Transverse colon (tissue), 4 donors: ENCODE measurements around the gene FRAS1. TPM values are rescaled to one million over a fixed set of nuclear protein-coding genes. Genes with fewer than 3 reads are reported as not detected.

ENCODE experiments used
- DNase-seq: peaks from one replicate; pipeline ENCODE4 v3.0.0-alpha.2; 2019
- H3K27ac ChIP-seq, 4 donors: fragments of 200-600 bp; sonication (generic); 2 replicates each; pipeline ENCODE4 v1.5.1; 2016 to 2018; ENCODE audit warnings: inconsistent platforms in 4 of 4
- H3K27me3 ChIP-seq: fragments of 200-600 bp; sonication (generic); 2 replicates; pipeline ENCODE4 v1.5.1; 2017; ENCODE audit warnings: inconsistent platforms
- H3K36me3 ChIP-seq, 4 donors: fragments of 200-600 bp; sonication (generic); 2 replicates each; pipeline ENCODE4 v1.5.1; 2017 to 2019; ENCODE audit warnings: inconsistent platforms in 4 of 4
- H3K4me1 ChIP-seq, 4 donors: fragments of 200-600 bp; sonication (generic); 2 replicates each; pipeline ENCODE4 v1.5.1; 2017 to 2020; ENCODE audit warnings: inconsistent platforms in 4 of 4
- H3K4me3 ChIP-seq, 4 donors: fragments of 200-600 bp; sonication (generic); 1 replicate in 1 of 4; 2 replicates in 3 of 4; pipeline versions ENCODE4 v1.5.1 to v1.6.1; 2017 to 2019; ENCODE audit warnings: inconsistent platforms in 4 of 4
- H3K9me3 ChIP-seq, 2 donors: fragments of 200-600 bp; sonication (generic); 2 replicates each; pipeline ENCODE4 v1.5.1; 2017 to 2019; ENCODE audit warnings: inconsistent platforms in 2 of 2
- EP300 ChIP-seq: sonication (generic); formaldehyde crosslinking; IDR thresholded peaks from one replicate; pipeline ENCODE4 v1.6.1; 2017; ENCODE audit warnings: antibody characterized with exemption, low read depth
- POLR2A ChIP-seq: fragments of 450-650 bp; IDR thresholded peaks from one replicate; pipeline ENCODE4 v1.6.1; 2016; ENCODE audit warnings: antibody characterized with exemption, mild to moderate bottlenecking, moderate library complexity
- POLR2AphosphoS5 ChIP-seq, 3 donors: sonication (generic); formaldehyde crosslinking; IDR thresholded peaks; one replicate each; pipeline ENCODE4 v1.6.1; 2016; ENCODE audit warnings: antibody characterized with exemption in 3 of 3
- WGBS, 2 donors: methylation state at CpG; one replicate each; pipeline ENCODE4 v1.1.5; 2018; ENCODE audit warnings: low coverage in 1 of 2; 5-methylcytosine and 5-hydroxymethylcytosine counted together
- in situ Hi-C, 4 donors: fragments of 200-750 bp; cut with MboI; loops; one replicate each; pipeline versions ENCODE4 v1.15.0 to v1.15.1; 2017; ENCODE audit warnings: low sequenced_read_pairs in 3 of 4, low pct_ligation_motif_present in 1 of 4, low pct_unique_long_range_greater_than_20kb in 1 of 4
- intact Hi-C: fragments of 100-400 bp; cut with DNase I; formaldehyde crosslinking; loops from one replicate; pipeline ENCODE4 v1.15.1; 2023; ENCODE audit warnings: low total_unique reads
- total RNA-seq, 4 donors: library from RNA; depleted of rRNA; stranded (reverse); fragments of >200 nt; gene quantifications; one replicate each; pipeline ENCODE4 v1.1.0, GENCODE V29; 2016
- TF ChIP-seq, protein P1 (sequence below), 5 experiments: fragments of 200-600 bp in 3 of 5; fragments of 450-650 bp in 2 of 5; sonication (generic) in 3 of 5; IDR thresholded peaks; 1 replicate in 2 of 5; 2 replicates in 3 of 5; pipeline ENCODE4 v1.5.1; 2016 to 2017; ENCODE audit warnings: antibody characterized with exemption in 5 of 5, inconsistent platforms in 3 of 5, mild to moderate bottlenecking in 2 of 5, moderate library complexity in 1 of 5

Gene FRAS1
- total RNA-seq, 4 donors from 2014 or later = 1.8 to 9.7 (median 3.1) TPM

DNA sequence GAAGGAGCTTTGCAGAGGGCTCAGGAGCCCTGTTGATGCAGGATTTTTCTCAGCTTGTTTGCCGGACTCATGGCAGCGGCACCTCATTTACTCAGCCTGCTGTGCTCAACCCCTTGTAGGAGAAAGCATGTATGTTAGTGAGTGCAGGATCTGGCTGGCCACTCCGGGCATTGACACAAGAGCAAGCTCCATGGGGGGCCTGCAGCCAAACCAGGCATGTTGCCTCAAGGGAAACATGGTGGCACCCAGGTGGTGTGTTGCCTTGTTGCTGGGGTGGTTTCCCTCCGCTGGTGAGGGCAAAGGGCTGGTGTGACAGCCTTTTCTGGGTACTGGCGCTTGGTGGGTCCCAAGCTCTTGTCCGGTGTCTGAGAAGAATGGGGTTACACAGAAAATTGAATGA is 305.2 kb downstream of the FRAS1 start:
- H3K36me3 ChIP-seq = no peaks in the 10 kb centered on the region
- in situ Hi-C loops (no loop called here), intact Hi-C loops (no loop called here)
- DNase-seq = no peak
- WGBS, 2 donors = 89 to 100% methylated on average over 4 to 6 of the region's 6 CpGs
- H3K9me3 ChIP-seq = no peaks in the 10 kb centered on the region
- H3K27ac ChIP-seq = no peak overlapping the region
- no peaks in the 10 kb centered on the region for H3K27me3 ChIP-seq
- no peak overlapping the region for H3K4me3 ChIP-seq
- TF ChIP-seq, protein P1, sequence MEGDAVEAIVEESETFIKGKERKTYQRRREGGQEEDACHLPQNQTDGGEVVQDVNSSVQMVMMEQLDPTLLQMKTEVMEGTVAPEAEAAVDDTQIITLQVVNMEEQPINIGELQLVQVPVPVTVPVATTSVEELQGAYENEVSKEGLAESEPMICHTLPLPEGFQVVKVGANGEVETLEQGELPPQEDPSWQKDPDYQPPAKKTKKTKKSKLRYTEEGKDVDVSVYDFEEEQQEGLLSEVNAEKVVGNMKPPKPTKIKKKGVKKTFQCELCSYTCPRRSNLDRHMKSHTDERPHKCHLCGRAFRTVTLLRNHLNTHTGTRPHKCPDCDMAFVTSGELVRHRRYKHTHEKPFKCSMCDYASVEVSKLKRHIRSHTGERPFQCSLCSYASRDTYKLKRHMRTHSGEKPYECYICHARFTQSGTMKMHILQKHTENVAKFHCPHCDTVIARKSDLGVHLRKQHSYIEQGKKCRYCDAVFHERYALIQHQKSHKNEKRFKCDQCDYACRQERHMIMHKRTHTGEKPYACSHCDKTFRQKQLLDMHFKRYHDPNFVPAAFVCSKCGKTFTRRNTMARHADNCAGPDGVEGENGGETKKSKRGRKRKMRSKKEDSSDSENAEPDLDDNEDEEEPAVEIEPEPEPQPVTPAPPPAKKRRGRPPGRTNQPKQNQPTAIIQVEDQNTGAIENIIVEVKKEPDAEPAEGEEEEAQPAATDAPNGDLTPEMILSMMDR (IDR thresholded peaks at IDR 0.05) = no peak
- TF ChIP-seq POLR2AphosphoS5 (IDR thresholded peaks at IDR 0.05) (no peak), POLR2A (no peak), EP300 (no peak)
- no peaks in the 10 kb centered on the region for H3K4me1 ChIP-seq

DNA sequence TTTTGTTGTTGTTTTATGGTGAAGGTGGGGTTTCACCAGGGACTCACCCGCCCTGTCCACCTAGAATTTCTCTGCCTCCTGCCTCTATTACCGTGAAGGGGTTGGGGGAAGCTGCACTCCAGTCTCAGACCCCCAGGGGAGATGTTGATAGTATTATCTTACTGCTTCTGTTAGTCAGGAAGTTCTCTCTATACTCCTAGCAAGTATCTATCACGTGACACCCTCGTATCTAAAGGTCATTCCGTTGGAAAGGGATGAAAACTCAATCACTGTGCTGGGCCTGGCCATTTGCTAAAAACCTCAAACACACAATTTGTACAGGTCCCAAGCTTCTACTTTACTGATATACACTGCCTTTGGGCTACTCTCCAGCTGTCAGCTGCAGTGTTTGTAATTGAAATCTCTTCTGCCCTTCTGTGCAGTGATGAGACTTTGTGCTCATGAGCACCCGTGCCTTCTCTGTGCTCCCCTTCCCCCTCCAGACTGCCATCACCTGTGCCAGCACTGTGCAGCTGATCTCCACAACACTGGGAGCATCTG is 306.0 kb downstream of the FRAS1 start:
- Histone ChIP-seq H3K27me3 (no peaks in the 10 kb centered on the region), H3K27ac (no peak overlapping the region), H3K4me1 (no peaks in the 10 kb centered on the region), H3K4me3 (no peak overlapping the region), H3K36me3 (no peaks in the 10 kb centered on the region), H3K9me3 (no peaks in the 10 kb centered on the region)
- in situ Hi-C loops (no loop called here), intact Hi-C loops (no loop called here)
- WGBS, 2 donors = 68 to 77% methylated on average over 3 to 6 of the region's 6 CpGs
- no peak for TF ChIP-seq POLR2A
- TF ChIP-seq POLR2AphosphoS5 (IDR thresholded peaks at IDR 0.05) = no peak
- TF ChIP-seq, protein P1 (IDR thresholded peaks at IDR 0.05) = no peak
- no peak for TF ChIP-seq EP300
- no peak for DNase-seq

DNA sequence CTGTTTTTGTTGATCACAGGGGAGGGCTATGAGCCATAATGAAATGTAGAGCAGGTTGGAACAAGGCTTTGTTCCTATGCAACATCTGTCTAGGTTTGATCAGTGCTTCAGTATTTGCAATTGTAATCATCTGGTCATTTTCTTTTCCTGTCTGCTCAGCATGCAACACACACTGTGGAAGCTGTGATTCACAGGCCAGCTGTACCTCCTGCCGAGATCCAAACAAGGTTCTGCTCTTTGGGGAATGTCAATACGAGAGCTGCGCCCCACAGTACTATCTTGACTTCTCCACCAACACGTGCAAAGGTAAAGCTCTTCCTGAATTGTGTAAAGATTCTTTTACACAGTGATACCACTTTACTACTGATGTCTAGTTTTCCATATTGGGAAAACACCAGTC is 312.6 kb downstream of the FRAS1 start:
- H3K4me1 ChIP-seq = peaks cover 0 to 3% (median 0%) of the 10 kb centered on the region in 4 donors
- H3K27ac ChIP-seq = no peak overlapping the region
- 71% methylated on average over 4 of the region's 4 CpGs; no CpG with 5 or more reads in 1 of the 2 donors for WGBS, 2 donors
- H3K4me3 ChIP-seq = no peak overlapping the region
- DNase-seq = no peak
- no peaks in the 10 kb centered on the region for H3K9me3 ChIP-seq
- TF ChIP-seq POLR2AphosphoS5 (IDR thresholded peaks at IDR 0.05) = no peak
- H3K27me3 ChIP-seq = no peaks in the 10 kb centered on the region
- no peaks in the 10 kb centered on the region for H3K36me3 ChIP-seq
- in situ Hi-C loops (no loop called here), intact Hi-C loops (no loop called here)

DNA sequence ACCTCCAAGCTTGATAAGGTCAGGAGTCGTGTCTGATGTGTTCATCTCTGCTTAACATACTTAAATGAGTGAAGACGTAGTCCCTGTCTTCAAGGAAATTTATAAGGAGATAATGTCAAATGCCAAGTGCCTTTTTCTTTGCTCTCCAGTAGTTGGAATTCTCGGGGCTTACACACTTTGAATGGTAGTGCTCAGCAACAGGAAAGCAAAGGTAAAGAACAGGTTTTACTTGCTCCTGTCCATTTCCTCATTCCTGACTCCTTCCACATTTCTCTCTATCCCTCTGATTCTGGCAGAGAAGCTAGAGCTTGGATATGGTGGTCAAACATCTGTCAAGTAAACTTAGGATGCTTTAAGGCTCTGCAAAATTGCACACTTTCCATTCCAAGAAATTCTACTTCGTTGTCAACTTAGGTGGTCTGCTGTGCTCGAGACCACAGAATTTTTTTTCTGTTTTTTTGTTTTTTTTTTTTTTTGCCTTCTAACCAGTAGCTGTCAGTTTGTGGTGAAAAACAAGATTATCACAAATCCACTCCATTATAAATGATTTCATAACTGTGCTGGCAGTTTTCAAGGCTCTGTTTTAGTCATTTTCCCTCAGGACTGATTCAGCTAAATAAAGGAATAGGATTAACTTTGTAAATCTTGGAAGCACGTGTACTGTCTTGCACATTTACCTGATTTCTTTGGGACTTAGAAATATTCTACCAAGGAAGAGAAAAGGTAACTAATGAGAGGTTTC is 313.7 kb downstream of the FRAS1 start:
- H3K27ac ChIP-seq = no peak overlapping the region

More for the DNA sequence above, 313.7 kb downstream of the FRAS1 start:
- no peak for TF ChIP-seq EP300
- TF ChIP-seq POLR2A = no peak
- no peak for TF ChIP-seq POLR2AphosphoS5 (IDR thresholded peaks at IDR 0.05)
- TF ChIP-seq, protein P1 (IDR thresholded peaks at IDR 0.05) = no peak
- in situ Hi-C loops = no loop called here
- Histone ChIP-seq H3K4me1 (peaks cover 0 to 3% (median 0%) of the 10 kb centered on the region in 4 donors), H3K4me3 (no peak overlapping the region), H3K36me3 (no peaks in the 10 kb centered on the region), H3K9me3 (no peaks in the 10 kb centered on the region), H3K27me3 (no peaks in the 10 kb centered on the region)
- WGBS, 2 donors = 48 to 50% methylated on average over 5 to 6 of the region's 6 CpGs
- DNase-seq = no peak
- intact Hi-C loops = no loop called here
